Hematopoietic multipotent progenitor cell treated with erythropoietin and hydrocortisone succinate and interleukin-3 and kit ligand, for 4 days (in vitro differentiated cells): Measurements from ENCODE around the gene ATXN10.

Experiments used
- DNase-seq: peaks from one replicate; pipeline ENCODE4 v3.0.0-alpha.2; 2015

The ATXN10 gene

DNA sequence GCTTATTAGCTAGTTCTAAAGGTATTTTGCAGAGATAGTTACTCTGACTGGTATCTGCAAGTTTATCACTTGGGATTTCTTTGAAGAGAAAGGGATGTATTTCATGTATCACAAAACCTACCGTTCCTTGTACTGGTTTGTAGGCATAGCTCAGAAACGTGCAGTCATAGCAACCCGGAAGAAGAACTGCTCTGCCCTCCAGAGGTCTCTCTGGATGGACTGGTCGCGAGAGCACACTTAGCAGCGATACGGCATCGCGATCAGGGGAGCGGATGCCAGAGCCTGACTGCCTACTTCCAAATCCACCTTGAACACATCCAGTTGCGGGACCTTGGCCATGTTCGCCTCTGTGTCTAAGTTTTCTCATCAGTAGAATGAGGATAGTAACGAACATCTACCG is 162.0 kb downstream of the ATXN10 start:
- DNase-seq = no peak

DNA sequence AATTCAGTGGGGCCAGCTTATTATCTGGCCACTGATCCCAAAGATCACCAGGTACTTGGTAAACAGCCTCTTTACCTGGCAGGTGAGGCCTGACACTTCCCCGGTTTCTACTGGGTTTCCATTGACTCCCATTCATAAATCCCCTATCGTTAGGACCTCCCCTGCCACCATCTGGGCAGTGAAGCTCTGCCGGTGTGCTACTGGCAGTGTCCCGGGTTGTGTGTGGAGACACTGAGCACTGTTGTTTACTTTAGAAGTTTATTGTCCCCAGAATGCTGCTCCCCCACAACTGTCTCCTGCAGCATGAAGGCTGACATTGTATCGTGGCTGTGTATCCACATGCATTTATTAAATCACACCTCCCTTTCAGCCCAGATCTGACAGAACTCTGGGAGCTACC is 162.6 kb downstream of the ATXN10 start:
- DNase-seq = no peak

DNA sequence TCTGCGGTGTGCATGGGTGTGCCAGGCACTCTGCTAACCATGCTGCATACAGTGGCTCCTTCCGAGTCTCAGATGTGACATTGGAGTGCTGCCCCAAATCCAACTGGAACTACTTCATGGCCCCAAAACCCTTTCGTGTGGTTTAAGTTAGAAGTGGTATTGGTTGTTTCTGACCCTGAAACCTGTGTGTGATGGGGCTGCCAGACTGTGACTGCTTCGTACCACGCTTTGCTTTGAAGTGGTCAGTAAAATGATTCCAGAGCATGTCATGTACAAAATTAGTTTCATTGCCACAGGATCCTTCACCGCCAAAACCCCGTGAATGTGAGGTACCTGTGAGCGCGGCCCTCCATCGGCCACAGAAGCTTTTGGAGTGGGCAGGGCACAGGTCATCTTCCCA is 163.2 kb downstream of the ATXN10 start:
- no peak for DNase-seq

DNA sequence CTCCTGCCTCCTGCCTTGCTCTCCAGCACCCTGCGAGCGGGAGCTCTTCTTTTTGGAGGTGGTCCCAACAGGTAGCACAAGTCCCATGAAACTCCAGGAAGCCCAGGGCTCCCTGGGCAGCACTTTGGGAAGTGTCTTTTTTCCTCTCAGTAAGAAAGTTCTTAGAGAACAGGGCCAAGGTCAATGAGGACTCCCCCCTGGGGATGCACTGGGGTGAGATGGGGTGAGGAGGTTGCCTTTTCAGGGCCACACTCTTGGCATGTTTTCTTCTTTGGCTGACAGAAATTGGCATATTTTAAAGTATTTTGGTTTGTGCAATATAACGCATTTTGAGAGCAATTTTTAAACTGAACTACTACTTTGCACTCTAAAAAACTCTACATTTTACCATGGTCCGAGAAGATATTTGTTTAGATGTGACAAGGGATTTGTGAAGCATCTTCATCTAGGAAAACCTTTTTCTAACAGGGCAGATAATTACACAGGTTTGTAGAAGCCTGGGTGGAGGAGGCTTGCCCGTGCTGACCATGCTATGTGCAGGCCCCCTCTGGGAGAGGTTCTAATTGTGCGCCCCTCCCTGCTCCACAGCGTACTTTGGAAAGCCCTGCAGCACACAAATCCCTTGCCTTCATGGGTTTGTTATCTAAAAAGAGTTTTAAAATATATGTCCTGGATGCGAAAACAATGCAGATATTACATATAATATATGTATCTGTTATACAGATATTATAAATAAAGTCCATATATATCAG is 165.0 kb downstream of the ATXN10 start:
- DNase-seq = no peak

DNA sequence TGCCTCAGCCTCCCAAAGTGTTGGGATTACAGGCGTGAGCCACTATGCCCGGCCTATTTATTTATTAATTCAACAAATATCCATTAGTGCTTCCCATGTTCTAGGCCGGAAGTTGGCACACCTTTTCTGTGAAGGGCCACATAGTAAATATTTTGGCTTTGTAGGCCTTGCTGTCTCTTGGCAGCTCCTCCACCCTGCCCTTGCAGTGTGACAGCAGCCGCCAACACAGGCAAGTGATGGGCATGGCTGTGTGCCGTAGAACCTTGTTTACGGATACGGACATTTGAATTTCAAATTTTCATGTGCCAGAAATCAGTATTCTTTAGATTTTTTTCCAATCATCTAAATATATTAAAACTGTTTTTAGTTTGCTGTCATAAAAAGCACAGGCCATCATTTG is 165.9 kb downstream of the ATXN10 start:
- DNase-seq = no peak

DNA sequence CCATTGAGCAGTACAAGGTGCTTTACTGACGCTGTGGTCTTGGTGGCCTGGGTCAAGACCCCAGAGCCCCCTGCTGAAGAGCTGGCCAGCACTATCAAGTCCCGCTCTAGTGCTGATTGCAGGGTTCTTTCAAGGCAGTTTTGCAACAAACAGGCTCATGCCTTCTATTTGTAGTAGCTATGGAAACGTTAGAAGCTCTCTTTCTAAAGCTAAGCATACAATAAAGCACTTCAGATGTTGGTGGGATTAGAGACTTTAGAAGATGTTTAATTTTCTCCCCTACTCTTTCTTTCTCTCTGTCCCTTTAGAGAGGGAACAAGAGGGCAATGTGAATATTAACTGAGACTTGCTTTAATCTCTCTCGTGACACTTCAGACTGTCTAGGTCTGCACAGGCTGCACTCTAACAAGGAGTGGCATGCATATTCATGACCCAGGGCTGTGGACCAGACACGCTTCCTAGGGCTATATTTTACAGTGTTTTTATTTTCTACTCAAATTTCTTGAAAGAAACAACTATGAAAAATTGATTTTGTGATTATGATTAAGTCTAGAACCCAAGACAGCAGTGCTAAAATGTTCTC is 166.8 kb downstream of the ATXN10 start:
- DNase-seq = no peak

DNA sequence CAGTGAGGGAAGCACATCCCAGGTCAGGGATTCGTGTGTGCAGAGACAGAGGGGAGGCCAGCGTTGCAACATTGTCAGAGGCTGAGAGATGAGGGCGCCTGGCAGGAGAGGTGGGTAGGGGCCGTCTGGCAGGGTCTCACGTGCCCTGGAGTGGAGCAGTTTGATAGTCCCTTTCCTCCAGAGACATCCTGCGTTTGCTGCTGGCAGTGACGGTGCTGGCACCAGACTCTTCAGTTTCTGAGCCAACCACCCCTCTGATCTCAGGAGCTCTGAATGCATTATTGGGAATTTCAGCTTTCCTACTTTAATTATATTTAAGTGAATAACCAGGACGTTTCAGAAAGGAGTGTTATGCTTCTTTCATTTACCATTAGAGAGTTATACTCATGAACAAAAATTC is 168.8 kb downstream of the ATXN10 start:
- no peak for DNase-seq

DNA sequence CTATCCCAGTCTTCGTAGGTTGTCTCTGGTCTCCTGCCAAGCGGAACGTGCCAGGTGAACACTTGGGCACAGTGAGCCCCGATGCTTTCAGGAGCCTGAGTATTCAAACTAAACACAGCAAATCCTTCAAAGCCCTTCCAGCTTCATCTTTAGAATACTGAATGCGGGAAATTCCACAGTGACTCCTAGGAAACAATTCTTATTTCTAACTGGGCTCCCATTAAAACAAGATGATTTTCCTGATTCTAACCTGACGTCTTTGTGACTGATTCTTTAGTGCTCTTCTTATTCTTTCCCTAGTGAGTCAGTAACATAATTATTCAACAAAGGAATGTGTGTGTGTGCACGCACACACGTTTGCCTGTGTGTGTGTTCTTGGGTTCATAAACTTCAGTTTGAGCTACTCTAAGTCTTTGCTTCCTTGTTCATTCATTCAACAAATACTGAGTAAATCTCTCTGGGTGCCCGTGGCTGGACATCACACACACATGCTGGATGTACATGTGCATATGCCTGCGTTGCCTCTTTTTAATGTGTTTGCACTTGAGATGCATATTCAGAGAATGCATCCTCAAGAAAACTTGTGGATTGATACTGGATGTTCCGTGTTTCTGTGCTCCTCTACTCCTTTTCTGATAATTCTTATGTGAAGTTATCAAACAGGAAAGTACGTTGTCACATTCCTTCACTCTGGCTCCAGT is 170.8 kb downstream of the ATXN10 start:
- DNase-seq = no peak

DNA sequence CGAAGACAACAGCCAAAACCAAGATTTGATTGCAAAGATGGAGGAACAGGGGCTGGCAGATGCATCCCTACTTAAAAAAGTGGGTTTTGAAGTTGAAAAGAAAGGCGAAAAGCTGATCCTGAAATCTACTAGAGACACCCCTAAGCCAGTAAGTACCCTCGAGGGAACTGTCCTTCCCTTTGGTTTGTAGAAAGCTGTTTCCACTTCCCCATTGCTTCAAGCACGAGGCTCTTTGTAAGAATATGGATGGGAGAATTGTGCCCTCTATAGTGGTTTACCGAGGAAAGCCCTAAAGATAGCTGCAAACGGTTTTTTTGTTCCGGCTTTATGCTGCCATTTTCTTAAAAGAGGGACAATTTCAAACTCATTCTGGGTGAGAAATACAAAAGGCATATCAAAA is 171.4 kb downstream of the ATXN10 start:
- DNase-seq = peak; percentile 35

DNA sequence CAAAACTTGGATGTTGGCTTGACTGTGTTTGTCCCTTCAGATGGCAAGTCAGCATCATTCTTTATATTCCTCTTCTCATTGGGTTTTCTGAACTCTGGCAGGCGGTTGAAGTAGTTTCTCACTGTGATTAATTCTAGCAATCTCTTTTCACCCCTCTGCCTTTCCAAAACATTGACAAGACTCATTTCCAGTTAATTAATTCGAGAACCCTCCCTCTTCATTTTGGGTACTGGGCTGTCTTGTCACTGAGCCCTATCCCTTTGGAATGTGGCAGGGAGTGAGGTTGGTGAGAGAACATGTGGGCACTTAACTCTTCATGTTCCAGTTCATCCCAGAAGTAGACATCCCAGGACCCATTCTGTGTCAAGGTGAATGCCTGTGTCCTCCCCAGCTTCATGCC is 172.4 kb downstream of the ATXN10 start:
- no peak for DNase-seq

DNA sequence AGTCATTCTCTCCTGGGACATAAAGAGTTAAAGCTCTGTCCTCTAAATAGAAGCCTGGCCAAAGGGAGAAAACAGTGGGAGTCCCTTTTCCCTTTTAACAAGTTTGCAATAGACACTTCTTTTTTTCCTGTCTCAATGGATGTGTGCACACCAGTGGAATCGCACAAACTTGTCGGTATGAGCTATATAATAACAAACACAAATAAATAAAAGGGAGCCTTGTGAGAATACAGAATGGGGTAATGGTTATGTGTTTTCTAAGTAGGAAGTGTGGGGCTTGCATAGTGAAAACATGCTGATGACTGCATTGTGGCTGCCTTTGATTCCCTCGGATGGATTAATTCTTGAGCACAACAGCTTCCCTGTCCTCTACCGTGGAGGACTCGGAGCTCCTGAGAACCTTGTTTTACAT is 173.4 kb downstream of the ATXN10 start:
- no peak for DNase-seq

DNA sequence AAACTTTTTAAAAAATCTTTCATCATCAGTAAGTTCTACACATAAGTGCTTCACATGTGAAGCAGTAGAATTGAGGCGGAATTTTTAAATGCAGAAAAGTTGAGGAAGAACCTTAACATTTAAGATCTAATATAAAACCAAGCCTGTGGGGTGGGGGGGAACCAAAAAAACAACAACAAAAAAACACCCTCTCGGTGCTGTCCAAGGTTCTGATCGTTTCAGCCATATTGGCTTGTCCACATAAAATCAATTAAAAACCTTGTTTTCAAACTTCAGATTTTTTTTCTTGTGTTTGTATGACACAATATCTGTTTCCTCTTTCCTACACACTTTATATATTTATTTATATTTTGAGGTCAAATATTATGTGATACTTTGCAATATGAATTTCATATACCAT is 175.3 kb downstream of the ATXN10 start:
- DNase-seq = peak; percentile 28

DNA sequence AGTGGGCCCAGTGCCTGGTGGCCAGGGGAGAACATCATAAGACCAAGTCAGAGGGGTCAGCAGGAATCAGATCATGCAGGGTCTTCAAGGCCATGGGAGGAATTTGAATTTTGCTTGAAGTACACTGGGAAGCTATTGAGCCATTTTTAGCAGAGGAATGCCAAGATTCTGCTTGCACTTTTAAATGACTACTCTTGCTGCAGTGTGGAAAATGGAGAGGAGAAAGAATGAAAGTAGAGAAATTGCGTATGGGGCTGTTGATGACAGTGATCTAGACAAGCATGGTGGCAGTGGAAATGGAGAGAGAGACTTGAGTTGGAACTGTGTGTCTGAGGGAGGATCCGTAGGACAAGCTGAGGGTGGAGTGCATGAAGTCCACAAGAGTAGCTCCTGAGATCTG is 177.3 kb downstream of the ATXN10 start:
- DNase-seq = no peak

DNA sequence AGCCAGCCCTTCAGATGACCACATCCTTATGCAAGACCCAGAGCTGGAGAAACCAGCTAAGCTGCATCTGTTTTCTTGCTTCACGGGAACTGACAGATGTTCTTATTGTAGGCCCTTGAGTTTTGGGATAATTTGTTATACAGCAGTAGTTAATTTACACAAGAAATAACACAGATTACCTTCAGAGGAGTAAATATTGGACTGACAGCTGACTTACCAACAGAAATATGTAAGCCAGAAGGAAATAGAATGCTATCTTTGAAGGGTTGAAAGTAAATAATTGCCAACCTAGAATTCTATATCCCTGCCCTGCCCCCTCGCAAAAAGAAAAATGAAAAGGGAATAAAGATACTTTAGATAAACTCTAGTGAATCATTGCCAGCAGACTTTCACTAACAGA is 181.2 kb downstream of the ATXN10 start:
- peak; percentile 16 for DNase-seq

DNA sequence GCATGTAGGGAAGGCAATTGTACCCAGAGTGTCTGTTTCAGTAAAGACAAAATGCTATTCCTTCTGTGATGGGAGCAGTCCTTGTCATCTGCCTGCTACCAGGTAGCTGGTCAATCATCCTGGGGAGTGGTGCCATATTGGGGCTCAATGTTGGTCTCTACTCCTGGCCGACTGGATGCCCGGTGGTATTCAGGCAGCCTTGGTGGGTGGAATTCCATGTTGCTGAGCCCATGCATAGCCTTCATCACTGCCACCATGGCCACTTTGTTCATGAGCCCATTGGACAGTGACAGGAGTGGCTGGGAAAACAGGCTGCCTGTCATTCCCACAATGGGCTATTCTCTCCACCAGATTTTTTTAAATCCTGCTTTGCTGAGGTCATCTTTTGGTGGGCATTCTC is 184.3 kb downstream of the ATXN10 start:
- no peak for DNase-seq

DNA sequence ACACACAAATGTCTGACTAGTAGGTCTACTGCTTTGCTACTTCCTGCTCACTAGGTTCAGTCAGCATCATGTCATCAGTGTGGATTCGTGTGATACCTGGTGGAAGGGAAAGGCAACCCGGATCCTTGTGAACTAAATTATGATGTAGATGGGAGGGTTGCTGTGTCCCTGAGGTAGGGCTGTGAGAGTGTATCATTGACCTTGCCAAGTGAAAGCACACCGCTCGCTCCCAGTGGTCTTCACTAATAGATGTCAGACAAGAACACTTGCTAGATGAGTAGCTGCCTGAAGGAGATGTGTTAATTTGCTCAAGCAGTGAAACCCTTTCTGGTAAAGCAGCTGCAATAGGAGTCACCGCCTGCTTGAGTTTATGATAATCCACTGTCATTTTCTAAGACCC is 185.9 kb downstream of the ATXN10 start:
- DNase-seq = no peak

DNA sequence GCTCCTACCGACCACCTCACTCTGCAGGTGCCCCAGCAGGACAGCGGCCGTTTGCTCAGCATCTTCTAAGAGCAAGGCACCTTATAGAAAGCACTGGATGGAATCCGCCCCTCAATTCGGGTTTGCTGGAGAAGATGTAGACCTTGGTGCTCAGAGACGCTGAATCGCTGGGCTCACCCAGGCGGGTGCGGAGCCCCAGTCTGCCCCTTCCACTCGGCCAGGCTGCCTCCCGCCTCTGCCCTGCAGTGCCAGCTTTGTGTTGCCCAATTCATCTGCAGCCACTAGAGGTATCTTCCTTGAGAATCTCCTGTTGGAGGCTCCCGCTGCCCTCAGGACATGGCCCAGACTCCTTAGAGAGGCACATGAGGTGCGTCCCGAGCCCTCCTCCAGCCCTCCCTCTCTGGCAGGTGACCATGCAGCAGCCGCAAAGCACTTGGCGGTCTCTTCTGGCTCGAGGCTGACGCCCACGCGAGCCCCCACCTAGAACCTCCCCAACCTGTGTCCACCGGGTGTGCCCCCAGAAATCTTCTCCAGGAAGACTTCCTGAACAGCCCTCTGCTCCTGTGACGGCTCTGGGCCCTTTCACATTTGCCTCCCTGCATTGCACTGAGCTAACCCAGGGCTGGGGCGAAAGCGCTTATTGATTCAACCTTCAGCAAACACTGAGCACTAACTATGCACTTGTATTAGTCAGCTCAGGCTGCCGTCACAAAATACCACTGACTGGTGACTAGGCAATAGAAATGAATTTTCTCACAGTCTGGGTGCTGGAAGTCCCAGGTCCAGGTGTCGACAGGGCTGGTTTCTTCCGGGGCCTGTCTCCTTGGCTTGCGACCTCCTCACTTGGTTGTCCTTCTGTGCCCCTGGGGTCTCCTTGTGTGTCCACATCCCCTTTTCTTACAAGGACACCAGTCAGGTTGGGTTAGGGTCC is 187.9 kb downstream of the ATXN10 start:
- DNase-seq = no peak

DNA sequence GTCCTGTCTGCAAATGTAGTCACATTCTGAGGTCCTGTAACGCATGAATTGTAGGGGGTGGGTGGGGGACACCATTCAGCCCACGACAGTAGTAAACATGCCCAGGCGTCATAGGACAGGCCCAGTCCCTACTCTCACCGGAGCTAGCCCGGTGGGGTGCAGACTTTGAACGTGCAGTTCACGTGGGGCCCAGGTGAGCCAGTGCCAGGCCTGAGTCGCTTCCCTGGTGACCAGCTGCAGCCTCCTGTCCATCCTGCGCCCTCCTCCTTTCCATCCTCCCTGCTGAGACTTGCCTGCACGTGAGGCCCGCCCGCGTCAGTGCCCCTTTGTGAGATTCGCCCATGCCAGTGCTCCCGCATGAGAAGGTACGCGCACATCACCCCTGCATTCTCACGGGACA is 188.6 kb downstream of the ATXN10 start:
- DNase-seq = no peak

DNA sequence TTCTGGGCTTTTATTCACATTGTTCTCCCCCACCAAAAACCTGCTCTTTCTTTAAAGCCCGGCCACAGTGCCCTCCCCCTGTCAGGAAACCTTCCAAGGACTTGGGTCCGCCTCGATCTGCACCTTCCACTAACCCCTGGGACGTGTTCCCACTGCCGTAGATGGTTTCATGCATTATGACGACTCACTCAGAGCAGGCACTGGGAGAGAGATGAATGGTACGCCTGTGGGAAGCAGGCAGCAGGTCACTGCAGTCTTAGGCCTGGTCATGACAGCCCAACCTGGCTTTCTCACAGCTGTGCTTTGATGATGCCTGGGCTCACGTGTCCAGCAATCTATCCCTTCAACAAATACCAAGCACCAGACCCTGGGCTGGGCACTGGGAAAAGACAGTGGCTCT is 189.6 kb downstream of the ATXN10 start:
- no peak for DNase-seq

DNA sequence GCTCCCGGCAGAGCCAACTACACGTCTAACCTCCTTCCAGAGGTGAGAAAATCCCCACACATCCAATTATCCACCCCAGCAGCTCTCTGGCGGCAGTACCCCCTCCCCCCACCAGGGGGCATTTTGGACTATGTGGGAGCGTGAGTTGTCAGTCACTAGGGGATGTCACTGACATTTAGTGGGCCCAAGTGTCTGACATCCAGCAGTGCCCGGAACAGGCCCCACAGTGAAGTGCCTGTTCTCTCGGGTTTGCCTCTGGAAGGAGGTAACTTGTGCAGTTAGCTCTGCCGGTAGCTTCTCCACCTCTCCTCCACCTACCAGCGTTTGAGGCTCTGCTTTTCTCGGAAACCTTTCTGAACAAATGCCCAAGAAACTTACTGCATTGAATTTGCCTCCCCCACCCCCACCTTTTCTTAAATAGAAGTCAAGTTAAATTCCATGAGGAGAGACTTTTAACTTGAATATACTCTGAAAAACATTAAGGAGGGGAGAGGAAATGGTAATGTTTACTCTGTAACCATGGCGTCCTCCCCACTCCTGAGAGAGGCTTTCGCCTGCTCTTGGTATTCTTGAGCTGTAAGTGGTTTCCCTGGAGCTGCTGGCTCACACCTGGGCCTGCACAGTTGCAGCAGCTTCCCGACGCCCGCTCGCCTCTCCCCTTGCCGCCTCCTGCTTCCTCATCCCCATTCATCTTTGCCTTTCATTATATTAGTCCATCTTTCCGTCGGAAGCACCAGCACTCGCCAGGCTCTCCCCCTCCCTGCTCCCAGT is 192.5 kb downstream of the ATXN10 start:
- DNase-seq = peak; percentile 80

DNA sequence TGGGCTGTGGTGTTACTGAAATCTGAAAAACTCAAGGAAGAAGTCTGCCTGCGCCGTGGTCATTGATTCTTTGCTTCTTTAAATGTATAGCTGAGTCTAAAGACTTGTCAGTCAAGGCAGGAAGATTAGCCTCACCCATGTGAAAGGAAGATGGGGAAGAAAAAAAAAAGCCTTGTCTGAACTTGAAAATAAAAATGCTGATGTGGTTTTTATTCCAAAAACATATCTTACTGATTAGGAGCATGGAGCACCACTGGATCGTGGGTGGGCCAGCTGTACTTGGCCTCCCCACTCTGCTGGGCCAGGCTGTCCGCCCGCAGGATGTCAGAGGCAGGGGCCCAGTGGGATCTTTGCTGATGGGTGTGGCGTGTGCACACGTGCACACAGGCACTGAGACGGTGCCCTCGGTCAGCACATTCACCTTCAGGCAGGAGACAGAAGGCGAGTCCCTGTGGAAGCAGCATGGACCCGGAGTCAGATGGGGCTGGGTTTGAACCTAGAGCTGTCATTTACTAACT is 193.4 kb downstream of the ATXN10 start:
- DNase-seq = no peak

DNA sequence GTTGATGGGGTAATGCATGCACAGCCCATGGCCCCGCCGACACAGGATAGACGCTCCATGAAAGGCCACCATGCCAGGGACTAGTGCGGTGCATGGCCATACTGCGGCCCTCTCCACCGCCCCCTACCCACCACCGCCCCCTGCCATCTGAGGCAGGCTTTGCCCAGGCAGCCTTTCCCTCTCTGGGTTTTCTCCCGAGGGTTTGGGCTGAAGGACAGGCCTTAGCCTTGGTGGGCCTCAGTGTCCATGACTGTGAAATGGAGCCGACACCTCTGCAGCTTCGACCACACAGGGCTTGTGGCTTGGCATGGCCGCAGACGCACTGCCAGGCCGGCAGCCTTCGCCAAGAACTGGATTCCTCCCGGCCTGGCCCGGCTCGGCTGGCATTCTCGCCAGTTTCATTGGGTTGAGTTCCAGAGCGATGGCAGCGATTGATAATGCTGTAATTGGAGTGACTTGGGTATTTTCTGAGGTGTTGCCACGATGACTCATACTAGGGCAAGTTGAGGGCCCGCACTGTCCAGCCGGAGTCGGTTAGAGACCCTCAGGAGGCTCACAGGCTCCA is 194.0 kb downstream of the ATXN10 start:
- no peak for DNase-seq
